GM21825 (cell line): ENCODE data around the gene SRGN.

ENCODE experiments used
- ATAC-seq: cut with Tn5 transposase; IDR thresholded peaks from one replicate; pipeline ENCODE4 v1.9.1; 2021; ENCODE audit warnings: mild to moderate bottlenecking, moderate library complexity; ENCODE audit not compliant: unreplicated experiment

SRGN gene

DNA sequence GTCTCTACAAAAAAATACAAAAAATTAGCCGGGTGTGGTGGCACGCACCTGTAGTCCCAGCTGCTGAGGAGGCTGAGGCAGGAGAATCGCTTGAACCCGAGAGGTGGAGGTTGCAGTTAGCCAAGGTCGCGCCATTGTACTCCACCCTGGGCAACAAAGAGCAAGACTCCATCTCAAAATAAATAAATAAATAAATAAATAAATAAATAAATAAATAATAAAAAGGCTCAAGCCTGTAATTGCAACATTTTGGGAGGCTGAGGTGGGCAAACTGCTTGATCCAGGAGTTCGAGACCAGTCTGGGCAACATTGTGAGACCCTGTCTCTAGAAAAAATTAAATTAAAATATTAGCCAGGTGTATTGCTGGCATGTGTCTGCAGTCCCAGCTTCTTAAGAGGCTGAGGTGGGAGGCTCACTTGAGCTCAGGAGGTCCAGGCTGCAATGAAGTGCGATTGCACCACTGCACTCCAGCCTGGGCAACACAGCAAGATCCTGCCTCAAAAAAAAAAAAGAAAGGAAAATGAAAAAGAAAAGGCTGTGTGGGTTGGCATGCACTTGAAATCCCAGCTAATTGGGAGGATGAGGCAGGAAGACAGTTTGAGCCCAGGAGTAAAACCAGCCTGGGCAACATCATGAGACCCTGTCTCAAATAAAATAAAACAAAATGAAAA lies 27.6 kb upstream of the SRGN start:
- ATAC-seq, result no peak

DNA sequence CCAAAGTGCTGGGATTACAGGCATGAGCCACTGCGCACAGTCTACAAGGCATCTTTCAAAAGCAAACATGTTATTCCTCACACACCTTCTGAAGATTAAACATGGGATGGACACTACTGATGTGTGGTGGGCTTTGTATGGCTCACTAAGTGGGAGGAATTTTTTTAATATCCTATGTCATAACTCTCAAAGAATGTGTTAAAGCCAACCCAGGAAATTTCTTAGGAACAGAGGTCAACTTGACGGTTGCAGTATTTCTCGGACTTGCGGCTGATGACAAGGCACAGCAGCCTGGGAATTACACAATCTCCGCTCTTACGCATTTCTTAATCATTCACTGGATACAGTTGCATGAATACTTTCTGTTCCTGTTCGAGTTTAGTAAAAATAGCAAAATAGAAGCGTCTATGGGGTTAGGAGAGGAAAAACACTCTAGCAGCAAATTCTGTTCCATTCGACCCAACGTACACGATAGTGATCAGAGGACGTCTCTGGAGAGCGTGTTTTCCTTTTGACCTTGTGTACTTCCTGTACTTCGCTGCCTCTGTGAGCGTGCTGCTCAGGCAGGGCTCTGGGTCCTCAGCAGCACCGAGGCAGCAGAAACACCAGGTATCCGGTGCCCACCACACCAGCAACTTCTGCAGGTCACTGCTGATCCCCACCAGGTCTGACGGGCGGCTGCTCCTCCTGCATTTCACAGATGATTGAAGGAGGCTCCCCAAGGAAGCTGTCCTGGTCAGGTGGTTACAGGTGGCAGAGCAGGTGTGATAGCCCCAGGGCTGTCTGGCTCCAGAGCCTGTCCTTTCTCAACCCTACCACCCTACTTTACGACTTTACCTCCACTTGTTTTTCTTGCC lies 26.4 kb upstream of the SRGN start:
- peak; percentile 52 for ATAC-seq

DNA sequence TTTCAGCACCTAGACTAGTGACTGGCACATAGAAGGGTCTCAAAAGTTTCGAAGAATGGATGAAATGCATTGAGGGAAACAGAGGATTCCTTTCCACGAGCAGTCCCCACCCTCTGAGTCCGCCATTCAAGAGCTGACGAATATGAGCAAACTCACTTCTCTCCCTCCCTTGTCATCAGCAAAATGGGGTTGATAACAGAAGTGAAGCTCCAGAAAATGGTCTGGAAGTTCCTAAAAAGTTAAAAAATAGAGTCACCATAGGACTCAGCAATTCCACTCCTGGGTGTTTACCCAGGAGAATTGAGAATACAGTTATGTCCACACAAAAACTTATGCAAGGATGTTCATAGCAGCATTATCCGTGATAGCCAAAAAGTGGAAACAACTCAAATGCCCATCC lies 25.0 kb upstream of the SRGN start:
- ATAC-seq, result no peak

- no peak for ATAC-seq
These were observed 23.1 kb upstream of the SRGN start for GRCh38 chr10:69064762-69065328.

DNA sequence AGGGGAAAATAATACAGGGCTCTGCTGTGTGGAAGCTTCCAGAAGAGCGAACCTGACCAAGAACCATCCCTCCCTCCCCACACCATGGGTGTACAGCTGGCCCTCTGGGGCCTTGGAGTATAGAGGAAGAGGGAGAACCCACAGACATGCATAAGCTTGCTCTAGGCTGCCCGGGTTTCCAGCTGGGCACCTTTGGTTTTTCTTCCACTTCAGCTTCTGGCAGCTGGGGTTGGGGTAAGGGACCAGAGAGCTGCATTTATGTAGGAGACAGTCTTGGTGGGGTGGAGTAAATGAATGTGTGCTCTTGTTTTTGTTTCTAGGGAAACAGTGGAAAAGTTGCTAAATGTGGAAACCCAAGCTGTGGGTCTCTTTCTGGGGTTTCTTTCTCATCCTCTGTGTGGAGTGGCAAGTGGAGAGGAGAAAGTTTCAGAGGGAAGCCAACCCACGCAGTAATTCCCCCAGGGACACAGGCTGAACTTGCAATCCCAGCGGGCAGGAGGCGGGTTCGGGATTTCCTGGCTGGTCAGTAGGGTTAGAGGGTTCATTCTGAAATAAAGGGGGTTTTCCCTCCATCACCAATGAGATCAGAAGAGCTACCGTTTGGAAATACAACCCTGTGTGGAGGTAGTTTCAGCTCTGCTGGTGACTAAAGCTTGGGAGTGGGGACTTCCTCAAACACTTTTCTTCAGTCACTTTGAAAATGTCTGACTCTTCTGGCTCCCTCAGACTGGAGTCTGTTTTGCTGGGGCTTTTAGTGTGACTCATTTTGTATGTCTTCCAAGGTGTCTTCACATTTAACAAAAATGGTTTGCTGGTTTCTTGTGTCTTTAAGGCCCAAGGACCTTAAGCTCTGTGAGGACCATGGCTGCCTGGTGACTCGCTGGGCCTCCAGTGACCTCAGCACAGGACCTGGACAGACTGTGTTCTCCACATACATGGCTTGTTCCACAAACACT lies 22.2 kb upstream of the SRGN start:
- ATAC-seq, result peak; percentile 65

- no peak for ATAC-seq
These were observed 20.7 kb upstream of the SRGN start for GRCh38 chr10:69067189-69067588.

DNA sequence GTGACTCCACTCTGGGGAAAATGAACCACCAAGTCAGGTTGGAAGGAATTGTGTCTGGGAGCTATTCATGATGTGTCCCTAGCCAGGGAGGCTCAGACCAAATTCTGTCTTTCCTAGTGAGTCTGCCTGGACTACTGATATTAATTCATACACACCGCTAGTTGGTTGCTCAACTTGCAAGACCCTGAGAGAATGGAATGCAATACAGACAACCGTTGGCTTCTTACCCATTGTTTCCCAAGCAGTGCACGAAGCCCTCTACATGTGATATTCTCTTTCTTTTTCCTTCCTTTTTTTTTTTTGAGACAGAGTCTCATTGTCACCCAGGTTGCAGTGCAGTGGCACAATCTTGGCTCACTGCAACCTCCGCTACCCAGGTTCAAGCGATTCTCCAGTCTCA lies 19.4 kb upstream of the SRGN start:
- ATAC-seq, result no peak

- no peak for ATAC-seq
These were observed 18.5 kb upstream of the SRGN start for GRCh38 chr10:69069090-69070042.

DNA sequence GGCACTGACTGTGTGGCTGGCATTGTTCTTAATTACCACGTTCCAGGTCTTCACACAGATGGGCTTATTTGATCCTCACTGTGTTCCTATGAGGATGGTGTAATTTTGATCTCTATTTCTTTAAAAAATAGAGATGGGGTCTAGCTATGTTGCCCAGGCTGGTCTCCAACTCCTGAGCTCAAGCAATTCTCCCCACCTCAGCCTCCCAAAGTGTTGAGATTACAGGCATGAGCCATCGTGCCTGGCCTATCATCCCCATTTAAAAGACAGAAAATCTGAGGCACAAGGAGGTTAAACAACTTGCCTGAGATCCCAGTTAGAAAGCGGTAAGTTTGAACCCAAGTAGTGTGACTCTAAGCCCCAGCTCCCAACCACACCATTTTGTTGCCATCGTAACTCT lies 17.0 kb upstream of the SRGN start:
- no peak for ATAC-seq

GRCh38 chr10:69071610-69072009 lies 16.3 kb upstream of the SRGN start:
- ATAC-seq, result no peak

DNA sequence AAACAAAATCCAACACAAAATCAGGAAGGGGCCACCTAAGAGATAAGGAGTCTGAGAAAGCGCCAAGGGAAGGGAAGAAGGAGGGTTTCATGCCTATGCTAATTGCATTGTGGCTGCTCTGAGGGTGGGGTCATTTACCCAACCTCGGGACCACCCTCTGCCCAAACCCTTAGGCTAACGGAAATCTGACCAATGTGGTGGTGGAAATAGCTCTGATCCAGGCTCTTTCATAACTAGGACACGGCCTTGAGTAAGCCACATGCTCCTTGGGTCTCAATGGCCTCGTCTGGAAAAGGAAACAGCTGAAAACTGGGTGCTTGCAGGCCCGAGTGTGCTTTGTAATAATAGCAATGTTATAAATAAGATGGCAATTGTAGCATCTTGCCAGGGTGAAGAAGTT lies 14.9 kb upstream of the SRGN start:
- ATAC-seq, result no peak

GRCh38 chr10:69073736-69074364 lies 14.1 kb upstream of the SRGN start:
- no peak for ATAC-seq

DNA sequence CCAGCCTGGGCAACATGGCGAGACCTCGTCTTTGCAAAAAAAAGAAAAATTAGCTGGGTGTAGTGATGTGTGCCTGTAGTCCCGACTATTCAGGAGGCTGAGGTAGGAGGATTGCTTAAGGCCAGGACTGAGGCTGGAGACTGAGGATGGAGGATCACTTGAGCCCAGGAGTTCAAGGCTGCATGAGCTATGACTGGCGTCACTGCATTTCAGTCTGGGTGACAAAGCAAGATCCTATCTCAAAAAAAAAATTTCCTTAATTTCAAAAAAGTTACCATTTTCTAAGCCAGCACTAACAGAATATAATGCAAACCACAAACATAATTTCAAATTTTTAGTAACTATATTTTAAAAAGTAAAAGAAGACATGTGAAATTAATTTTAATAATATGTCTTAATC lies 13.4 kb upstream of the SRGN start:
- ATAC-seq, result no peak

- no peak for ATAC-seq
These were observed 12.5 kb upstream of the SRGN start for GRCh38 chr10:69075431-69075830.

- no peak for ATAC-seq
These were observed 9.6 kb upstream of the SRGN start for GRCh38 chr10:69078311-69078710.

- no peak for ATAC-seq
These were observed 7.7 kb upstream of the SRGN start for GRCh38 chr10:69080226-69080625.

GRCh38 chr10:69086001-69086509 lies 1.8 kb upstream of the SRGN start:
- no peak for ATAC-seq

- ATAC-seq, result no peak
These were observed 517 bp downstream of the SRGN start for GRCh38 chr10:69088471-69088769.

DNA sequence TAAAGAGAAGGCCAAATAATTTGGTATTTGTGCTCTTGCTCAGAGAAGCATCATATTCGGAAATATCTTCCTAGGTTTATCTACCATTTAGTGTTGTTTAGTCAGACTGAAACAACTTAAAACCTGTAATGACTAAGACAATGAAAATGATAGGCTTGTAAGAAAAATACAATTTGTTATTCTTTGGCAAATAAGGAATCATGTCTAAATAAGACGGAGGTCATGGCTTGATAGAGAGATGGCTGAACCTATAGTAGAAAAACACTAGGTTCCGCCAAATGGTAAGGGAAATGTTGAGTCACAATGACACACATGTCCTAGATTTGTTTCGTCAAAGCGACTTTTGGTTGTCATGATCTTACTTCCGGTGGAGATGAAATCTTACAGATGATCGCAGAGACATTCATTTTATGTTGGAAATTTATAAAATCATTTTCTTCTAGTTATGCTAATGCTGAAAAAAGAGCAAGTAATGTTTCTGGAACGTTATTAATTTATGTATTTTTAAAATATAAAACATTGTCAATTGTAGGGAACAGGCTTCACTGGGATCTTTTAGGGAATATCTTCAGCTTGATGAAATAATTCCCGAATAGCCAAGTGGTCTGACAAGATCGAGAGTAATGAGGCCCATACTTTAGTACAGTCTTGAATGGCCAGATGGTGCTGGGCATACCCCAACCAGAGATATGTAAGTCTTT lies 1.0 kb downstream of the SRGN start:
- ATAC-seq, result no peak
